HG02870 (cell line): Measurements from ENCODE around the gene FASTK.
A peak's percentile ranks its signal among the peaks of the same experiment; 100 is the strongest.

Experiments used
- ATAC-seq: cut with Tn5 transposase; IDR thresholded peaks from one replicate; pipeline ENCODE4 v1.9.1; 2021; ENCODE audit warnings: mild to moderate bottlenecking, moderate library complexity; ENCODE audit not compliant: unreplicated experiment

Gene FASTK

DNA sequence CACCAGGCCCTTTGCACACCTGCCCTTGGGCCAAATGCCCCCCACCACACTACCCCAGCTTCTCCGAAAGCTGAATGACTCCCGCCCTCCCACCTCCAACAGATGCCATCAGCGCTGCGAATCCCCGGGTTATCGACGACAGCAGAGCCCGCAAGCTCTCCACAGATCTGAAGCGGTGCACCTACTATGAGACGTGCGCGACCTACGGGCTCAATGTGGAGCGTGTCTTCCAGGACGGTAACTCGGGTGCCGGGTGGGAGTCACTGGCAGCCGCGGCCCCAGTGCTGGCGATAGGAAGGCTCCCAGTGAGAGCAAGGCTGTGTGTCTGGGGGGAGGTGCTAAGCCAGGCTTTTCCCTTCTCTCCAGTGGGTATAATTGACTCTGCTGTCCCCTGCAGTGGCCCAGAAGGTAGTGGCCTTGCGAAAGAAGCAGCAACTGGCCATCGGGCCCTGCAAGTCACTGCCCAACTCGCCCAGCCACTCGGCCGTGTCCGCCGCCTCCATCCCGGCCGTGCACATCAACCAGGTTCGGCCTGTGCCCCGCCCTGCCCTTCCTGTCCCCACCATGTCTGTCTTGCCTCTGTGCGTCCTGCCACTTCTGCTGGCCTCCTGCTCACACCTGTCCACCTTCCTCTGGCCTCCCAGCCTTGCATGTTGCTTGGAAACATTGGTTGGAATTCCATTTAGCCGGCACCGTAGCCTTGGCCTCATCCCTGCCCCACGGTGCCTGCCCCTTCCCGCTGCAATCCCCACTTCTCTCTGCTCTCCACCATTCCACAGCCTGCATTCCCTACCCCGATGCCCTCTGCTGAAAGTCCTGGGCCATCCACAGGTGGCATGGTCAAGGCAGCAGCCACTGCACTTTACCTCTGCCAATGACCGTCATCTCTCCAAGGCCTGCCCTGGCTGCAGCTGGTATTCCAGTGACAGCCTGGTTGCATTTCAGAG is 37.8 kb upstream of the FASTK start:
- ATAC-seq: no peak

DNA sequence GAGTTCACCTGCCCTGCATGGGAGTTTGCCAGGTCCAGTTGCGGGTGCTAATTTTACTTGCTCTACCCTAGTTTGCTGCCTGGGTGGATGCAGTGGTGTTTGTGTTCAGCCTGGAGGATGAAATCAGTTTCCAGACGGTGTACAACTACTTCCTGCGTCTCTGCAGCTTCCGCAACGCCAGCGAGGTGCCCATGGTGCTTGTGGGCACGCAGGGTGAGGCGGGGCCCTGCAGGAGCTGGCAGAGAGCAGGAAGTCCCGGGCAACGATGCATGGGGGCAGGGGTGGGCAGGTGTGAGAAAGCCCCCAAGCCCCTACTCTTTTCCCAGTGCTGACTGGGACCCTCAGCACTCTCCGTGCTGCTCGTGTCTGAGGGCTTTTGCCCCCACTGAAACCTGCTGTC is 37.0 kb upstream of the FASTK start:
- no peak for ATAC-seq

DNA sequence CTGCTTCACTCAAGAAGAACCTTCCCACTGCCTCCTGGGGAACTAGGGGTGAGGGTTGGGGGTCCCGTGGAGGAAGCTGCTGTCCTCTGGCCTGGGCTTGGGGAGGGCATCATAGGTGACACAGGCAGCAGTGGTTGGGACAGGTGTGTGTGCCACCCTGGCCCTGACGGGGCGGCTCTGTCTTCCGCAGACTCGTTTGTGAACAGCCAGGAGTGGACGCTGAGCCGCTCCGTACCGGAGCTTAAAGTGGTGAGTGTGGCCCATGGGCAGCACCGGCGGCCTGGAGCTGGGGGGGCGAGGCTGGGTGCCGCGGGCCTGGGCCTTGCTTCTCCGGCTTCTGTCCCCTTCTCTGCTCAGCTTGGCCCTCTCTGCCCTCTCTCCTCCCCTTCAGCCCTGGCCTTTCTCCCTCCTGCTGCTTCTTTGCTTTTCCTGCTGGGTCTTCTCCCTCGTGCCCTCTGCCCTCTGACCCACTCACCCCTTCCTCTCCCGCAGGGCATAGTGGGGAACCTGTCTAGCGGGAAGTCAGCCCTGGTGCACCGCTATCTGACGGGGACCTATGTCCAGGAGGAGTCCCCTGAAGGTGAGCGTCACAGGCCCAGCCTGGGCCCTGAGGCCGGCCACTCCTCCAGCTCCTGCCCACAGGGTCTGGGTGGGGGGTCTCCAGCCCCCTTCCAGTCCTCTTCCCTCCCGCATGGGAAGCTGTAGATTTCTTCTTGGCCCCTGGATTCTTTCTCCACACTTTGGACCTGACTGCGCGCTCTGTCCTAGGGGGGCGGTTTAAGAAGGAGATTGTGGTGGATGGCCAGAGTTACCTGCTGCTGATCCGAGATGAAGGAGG is 36.2 kb upstream of the FASTK start:
- ATAC-seq: no peak

- no peak for ATAC-seq
These were observed 35.3 kb upstream of the FASTK start for GRCh38 chr7:151115836-151116418.

DNA sequence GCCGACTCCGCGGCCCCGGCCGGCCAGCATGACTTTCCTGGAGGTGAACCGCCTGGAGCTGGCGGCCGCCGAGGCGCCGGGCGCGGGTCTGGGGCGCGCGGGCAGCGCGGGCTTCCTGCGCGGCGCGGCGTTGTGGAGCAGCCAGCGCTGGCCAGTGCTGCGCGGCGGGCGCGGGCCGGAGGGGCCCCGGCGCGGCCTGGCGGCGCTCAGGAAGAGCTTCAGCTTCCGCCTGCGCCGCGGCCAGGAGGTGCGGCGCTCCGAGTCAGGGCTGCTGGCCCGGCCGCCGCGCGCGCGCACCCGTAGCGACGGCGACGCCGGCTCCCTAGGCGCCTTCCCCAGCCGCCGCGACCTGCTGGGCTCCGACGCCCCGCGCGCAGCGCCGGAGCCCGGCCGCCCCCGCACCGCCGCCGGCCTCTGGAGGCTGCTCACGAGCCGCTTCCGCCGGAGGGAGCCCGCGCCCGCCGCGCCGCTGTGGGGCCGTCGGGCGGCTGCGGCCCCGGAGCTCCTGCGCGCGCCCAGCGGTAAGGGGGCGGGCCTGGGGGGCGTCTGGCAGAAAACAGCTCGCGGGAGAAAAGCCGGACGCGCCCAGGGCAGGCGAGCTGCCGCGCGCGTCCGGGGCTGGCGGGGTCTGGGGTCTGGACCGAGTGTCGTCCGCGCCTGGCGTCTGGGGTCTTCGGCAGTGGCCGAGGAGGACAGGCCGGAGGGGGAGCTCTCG is 34.7 kb upstream of the FASTK start:
- ATAC-seq: no peak

DNA sequence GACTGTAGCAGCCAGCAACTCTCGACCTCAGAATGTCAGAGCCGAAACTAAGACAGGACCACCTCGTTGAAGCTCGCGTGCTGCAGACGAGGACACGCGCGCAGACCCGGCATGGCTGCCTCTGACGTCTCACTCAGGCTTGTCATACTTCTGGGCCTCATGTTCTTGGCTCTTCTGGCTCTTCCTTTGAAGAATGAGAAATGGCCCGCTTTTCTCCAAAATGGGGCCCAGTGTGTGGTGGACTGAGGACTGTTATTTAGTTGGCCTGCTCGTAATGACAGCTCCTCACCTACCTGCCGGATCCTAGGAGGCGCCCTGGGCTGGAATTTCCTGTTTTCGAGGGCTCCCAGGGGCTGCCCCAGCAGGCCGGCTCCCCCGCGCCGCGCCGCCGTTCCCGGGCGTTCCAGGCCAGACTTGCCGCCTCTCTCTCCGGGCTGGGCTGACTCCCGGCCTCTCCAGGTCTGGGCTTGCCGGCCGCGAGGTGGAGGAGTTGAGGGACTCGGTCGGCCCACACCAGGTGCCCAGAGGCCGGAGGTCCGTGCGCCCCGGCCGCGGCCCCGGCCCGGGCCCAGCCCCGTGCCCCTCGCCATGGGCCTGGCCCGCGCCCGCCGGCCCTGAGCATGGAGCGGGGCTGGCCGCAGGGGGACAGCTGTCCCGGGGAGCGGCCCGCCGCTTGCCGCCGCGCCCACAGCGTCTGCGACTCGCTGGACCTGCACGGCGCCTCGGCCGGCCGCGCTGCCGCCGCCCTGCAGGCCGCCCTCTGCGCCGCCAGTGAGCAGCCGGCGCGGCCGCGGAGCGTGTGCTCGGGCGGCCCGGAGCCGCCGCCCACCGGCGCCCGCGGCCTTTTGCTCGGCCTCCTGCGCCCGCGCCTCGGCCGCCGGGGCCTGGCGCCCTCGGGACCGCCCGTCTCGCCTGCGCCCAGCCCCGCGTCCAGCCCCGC is 33.8 kb upstream of the FASTK start:
- ATAC-seq: no peak

- no peak for ATAC-seq
These were observed 32.9 kb upstream of the FASTK start for GRCh38 chr7:151113344-151114150.

DNA sequence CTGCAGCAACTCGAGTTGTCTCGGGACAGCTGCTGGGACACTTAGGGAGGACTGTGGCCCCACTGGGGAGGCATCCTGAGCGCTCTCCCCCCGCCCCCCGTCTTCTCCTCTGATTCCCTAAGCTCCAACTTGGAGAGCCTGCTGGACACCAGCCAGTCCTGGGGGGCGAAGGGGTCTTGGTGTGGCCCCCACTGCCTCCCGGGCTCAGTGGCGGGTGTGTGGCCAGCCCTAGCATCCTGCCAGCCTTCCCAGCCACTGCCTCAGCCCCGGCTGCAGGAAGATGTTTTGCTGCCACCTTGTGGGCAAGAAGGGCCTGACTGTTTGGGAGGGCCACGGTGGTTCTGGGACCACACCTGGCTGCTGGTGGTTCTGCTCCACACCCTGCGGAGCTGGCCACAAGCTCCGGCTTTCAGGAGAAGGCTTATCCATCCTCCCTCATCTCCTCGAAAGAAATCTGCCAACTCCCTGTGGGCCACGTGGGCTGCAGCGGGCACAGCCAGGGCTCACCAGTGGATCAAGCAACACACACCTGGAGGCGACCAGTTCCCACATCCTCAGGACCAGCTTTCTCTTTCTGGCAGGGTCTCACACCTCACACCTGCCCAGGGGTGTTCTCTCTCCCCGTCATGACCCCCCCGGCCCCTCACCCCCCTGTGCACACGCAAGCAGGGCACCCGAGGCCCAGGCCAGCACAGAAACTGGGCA is 30.5 kb upstream of the FASTK start:
- peak; percentile 82 for ATAC-seq

- ATAC-seq: no peak
These were observed 29.8 kb upstream of the FASTK start for GRCh38 chr7:151110236-151110940.

DNA sequence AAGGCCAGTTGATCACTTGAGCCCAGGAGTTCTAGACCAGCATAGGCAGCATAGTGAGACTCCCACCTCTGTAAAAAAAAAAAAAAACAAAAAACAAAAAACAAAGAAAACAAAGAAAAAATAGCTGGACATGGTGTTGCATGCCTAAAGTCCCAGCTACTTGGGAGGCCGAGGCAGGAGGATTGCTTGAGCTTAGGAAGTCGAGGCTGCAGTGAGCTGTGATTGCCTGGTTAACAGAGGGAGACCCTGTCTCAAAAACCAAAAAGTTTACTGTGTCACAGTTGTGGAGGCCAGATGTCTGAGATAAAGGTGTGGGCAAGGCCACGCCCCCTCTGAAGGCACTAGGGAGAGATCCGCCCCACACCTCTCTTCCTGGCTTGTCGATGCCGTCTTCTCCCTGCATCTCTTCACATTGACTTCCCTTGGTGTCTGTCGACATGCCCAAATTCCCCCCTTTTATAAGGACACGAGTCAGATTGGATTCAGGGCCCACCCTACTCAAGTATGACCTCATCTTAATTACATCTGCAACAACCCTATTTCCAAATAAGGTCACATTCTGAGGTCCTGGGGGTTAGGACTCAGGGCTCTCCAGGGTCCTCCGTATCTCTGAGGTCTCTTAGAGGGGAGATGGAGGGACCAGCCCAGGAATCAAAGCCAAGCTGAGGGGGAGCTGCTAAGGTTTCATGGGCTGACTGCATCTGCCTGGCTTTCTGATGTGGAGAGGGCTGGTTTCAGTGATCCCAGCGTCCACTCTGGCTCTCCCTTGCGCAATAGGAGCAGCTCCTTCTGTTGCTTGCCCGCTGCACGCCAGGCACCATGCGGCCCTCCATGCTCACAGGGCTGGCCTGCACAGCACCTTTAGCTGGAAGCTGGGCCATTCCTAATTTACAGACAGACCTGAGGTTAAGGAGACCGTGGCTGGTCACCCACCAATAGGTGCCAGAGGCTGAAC is 28.8 kb upstream of the FASTK start:
- no peak for ATAC-seq

DNA sequence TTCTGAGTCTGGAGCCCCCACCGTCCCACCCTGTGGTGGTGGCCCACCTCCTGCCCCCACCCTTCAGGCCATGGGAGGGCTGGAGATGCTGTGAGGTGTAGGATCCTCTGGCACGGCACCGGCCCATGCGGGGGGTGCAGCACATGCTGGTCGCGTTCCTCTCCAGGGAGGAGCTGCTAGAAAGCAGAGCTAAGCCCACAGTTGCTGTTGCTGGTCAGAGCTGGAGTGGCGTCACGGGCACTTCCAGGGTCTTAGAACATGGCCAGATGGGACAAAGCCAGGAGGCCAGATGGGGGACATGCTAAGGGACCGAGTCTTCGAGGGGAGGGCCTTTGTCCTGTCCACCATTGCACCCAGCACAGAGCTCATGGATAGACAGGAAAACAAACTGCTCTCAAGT is 27.3 kb upstream of the FASTK start:
- ATAC-seq: no peak

- no peak for ATAC-seq
These were observed 24.0 kb upstream of the FASTK start for GRCh38 chr7:151104411-151105235.

- ATAC-seq: no peak
These were observed 23.4 kb upstream of the FASTK start for GRCh38 chr7:151103973-151104372.

DNA sequence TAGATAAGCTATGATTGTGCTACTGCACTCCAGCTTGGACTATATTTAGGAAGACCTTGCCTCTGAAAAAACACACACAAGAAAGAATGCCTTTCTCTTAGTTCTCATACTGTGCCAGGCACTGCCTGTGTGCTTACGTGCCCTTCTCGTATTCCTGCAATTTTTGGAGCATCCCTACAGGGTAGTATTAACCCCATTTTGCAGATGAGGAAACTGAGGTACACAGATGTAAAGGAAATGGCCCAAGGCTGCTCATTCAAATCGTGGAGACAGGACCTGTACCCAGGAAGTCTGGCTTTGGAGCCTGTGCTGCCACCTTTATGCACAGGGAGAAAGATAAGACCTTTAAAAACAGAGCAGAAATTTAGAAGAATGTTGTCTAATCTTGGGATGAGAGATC is 22.4 kb upstream of the FASTK start:
- no peak for ATAC-seq

GRCh38 chr7:151101621-151102396 is 21.2 kb upstream of the FASTK start:
- no peak for ATAC-seq
